BLaER1 (cell line): ENCODE data around the gene ZNF74.
"Not testable (repeated sequence)": the region's sequence is repeated elsewhere in the genome, so short reads cannot be mapped to it uniquely, and the experiment has no call there.

Source experiments
- H3K27ac ChIP-seq: shearing (Covaris generic); formaldehyde crosslinking; 2 replicates; pipeline ENCODE4 v1.8.1; 2022
- H3K27me3 ChIP-seq: shearing (Covaris generic); formaldehyde crosslinking; 2 replicates; pipeline ENCODE4 v1.8.1; 2022
- H3K36me3 ChIP-seq: shearing (Covaris generic); formaldehyde crosslinking; 2 replicates; pipeline ENCODE4 v1.8.1; 2022
- H3K4me1 ChIP-seq: shearing (Covaris generic); formaldehyde crosslinking; 2 replicates; pipeline ENCODE4 v1.8.1; 2022
- H3K4me2 ChIP-seq: shearing (Covaris generic); formaldehyde crosslinking; 2 replicates; pipeline ENCODE4 v1.8.1; 2022
- H3K4me3 ChIP-seq: shearing (Covaris generic); formaldehyde crosslinking; 2 replicates; pipeline ENCODE4 v1.8.1; 2022
- H3K9ac ChIP-seq: shearing (Covaris generic); formaldehyde crosslinking; 2 replicates; pipeline ENCODE4 v1.8.1; 2022
- H3K9me3 ChIP-seq: shearing (Covaris generic); formaldehyde crosslinking; 2 replicates; pipeline ENCODE4 v1.8.1; 2022
- H4K20me1 ChIP-seq: shearing (Covaris generic); formaldehyde crosslinking; 2 replicates; pipeline ENCODE4 v1.8.1; 2022
- Cebpa-rat ChIP-seq: shearing (Covaris generic); IDR thresholded peaks from 2 replicates; pipeline ENCODE4 v1.8.1; 2022

ZNF74 gene

DNA sequence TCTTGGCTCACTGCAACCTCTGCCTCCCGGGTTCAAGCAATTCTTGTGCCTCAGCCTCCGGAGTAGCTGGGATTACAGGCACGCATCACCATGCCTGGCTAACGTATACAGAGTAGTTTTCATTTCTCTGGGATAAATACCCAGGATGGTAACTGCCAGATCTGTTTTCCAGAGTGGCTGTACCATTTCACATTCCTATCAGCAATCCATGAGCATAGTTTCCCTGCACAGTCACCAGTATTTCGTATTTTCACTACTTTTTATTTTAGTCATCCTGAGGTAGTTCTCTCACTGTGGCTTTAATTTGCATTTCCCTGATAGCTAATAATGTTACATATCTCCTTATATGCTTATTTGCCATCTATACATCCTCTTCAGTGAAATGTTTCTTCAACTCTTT, 54.7 kb downstream of the ZNF74 start:
- Histone ChIP-seq H3K27me3 (no peaks in the 10 kb centered on the region), H3K4me2 (no peak overlapping the region), H3K27ac (no peak overlapping the region), H3K4me3 (no peak overlapping the region), H3K36me3 (peaks cover 51% of the 10 kb centered on the region), H3K4me1 (no peaks in the 10 kb centered on the region), H4K20me1 (no peaks in the 10 kb centered on the region), H3K9me3 (no peaks in the 10 kb centered on the region), H3K9ac (no peak overlapping the region)
- no peak for TF ChIP-seq Cebpa-rat

DNA sequence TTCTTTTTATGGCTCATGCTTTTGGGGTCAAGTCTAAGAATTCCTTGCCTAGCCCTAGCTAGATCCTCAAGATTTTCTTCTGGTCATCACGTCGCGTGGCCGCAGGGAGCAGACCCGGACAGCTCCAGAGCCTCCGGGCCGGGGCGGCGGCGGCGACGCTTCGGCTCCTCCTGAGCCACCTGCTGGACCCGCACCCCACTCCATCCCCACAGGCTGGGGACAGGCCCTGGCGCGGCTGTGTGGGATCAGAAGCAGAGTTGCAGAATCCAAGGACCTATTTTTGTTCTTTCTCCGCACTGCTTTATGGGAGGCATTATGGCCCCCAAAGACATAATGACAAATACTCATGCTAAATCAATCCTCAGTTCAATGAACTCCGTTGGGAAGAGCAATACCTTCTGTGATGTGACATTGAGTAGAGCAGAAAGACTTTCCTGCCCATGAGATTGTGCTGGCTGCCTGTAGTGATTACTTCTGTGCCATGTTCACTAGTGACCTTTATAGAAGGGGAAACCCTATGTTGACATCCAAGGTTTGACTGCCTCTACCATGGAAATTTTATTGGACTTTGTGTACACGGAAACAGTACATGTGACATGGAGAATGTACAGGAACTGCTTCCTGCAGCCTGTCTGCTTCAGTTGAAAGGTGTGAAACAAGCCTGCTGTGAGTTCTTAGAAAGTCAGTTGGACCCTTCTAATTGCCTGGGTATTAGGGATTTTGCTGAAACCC, 56.0 kb downstream of the ZNF74 start:
- no peak for TF ChIP-seq Cebpa-rat
- no peak overlapping the region for H3K4me2 ChIP-seq
- H3K36me3 ChIP-seq = peaks cover 42% of the 10 kb centered on the region
- H3K9me3 ChIP-seq = no peaks in the 10 kb centered on the region
- no peaks in the 10 kb centered on the region for H3K27me3 ChIP-seq
- H3K27ac ChIP-seq = no peak overlapping the region
- no peaks in the 10 kb centered on the region for H3K4me1 ChIP-seq
- no peak overlapping the region for H3K9ac ChIP-seq
- H3K4me3 ChIP-seq = no peak overlapping the region
- H4K20me1 ChIP-seq = no peaks in the 10 kb centered on the region

DNA sequence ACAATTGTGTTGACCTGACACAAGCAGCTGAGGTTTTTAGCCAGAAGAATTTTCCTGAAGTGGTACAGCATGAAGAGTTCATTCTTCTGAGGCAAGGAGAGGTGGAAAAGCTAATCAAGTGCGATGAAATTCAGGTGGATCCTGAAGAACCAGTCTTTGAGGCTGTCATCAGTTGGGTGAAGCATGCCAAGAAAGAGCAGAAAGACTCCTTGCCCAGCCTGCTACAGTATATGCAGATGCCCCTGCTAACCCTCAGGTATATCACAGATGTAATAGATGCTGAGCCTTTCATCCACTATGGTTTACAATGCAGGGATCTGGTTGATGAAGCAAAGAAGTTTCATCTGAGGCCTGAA, 56.6 kb downstream of the ZNF74 start:
- Histone ChIP-seq H3K9me3 (no peaks in the 10 kb centered on the region), H3K36me3 (peaks cover 37% of the 10 kb centered on the region), H4K20me1 (no peaks in the 10 kb centered on the region), H3K9ac (no peak overlapping the region), H3K4me3 (no peak overlapping the region), H3K27me3 (no peaks in the 10 kb centered on the region), H3K4me1 (no peaks in the 10 kb centered on the region), H3K27ac (no peak overlapping the region), H3K4me2 (no peak overlapping the region)
- no peak for TF ChIP-seq Cebpa-rat

DNA sequence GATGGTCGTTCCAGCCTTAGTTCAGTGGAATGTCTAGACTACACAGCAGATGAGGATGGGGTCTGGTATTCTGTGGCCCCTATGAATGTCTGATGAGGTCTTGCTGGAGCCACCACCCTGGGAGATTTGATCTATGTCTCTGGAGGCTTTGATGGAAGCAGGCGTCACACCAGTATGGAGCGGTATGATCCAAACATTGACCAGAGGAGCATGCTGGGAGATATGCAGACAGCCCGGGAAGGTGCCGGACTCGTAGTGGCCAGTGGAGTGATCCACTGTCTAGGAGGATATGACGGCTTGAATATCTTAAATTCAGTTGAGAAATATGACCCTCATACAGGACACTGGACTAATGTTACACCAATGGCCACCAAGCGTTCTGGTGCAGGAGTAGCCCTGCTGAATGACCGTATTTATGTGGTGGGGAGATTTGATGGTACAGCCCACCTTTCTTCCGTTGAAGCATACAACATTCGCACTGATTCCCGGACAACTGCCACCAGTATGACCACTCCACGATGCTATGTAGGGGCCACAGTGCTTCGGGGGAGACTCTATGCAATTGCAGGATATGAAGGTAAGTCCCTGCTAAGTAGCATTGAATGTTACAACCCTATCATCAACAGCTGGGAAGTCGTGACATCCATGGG, 57.3 kb downstream of the ZNF74 start:
- not testable (repeated sequence) for H4K20me1 ChIP-seq, H3K9ac ChIP-seq, H3K4me1 ChIP-seq, H3K27me3 ChIP-seq, H3K4me3 ChIP-seq, H3K9me3 ChIP-seq, H3K27ac ChIP-seq, H3K4me2 ChIP-seq
- H3K36me3 ChIP-seq = peaks cover 30% of the 10 kb centered on the region

DNA sequence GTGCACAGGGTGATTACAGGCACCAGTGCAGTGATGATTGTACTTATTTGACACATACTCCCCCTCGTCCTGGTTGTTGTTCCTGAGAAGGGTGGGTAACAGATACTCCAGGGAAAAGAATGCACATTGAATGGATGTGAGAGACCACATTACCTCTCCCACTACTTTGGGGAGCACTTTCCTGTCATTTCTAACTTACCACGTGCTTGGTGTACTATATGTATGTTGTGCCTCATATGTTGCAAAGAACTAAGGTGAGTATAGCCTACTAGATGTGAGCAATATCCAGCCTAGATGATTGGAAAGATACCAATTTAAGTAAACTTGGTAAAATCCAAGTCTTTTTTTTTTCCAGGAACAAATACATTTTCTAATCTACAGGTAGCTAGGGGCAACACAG, 58.0 kb downstream of the ZNF74 start:
- TF ChIP-seq Cebpa-rat = no peak
- Histone ChIP-seq H3K36me3 (peaks cover 23% of the 10 kb centered on the region), H3K27ac (no peak overlapping the region), H3K4me3 (no peak overlapping the region), H3K4me2 (no peak overlapping the region), H3K9me3 (no peaks in the 10 kb centered on the region), H3K27me3 (no peaks in the 10 kb centered on the region), H3K9ac (no peak overlapping the region), H3K4me1 (peaks cover 13% of the 10 kb centered on the region), H4K20me1 (no peaks in the 10 kb centered on the region)

DNA sequence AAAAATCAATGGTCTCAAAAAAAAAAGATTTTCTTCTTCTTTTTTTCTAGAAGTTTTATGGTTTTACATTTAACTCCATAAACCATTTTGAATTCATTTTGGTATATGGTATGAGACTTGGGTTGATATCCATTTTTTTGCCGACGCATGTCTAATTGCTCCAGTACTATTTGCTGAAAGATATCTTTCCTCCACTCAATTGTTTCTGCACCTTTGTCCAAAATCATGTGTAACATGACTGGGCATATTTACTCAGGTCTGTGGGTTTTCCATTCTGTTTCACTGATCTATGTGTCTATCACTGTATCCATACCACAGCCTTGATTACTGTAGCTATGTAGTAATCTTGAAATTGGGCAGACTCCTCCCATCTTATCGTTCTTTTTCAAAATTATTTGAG, 59.3 kb downstream of the ZNF74 start:
- H3K4me2 ChIP-seq = no peak overlapping the region
- TF ChIP-seq Cebpa-rat = no peak

DNA sequence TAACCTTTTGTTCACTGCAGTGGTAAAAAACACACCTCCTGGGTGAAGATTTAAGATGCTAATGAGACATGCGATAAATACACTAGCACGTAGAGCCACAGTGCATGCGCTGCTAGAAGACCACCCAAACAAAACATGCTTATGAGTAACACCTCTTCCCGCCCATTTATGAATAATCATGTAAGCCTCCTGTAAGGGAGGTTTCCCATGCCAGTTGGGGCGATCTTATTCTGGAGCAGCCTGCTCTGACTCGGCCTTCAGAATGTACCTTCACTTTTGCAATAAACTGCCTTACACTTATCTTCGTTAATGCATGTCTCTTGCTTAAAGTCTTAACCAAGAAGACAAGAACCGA, 61.7 kb downstream of the ZNF74 start:
- Histone ChIP-seq H3K4me1 (peaks cover 14% of the 10 kb centered on the region), H3K36me3 (peaks cover 48% of the 10 kb centered on the region), H3K27ac (no peak overlapping the region), H3K4me2 (no peak overlapping the region), H3K27me3 (no peaks in the 10 kb centered on the region), H4K20me1 (no peaks in the 10 kb centered on the region), H3K9me3 (no peaks in the 10 kb centered on the region), H3K4me3 (no peak overlapping the region), H3K9ac (no peak overlapping the region)
- no peak for TF ChIP-seq Cebpa-rat

More for the DNA sequence above, 59.3 kb downstream of the ZNF74 start:
- Histone ChIP-seq H4K20me1 (no peaks in the 10 kb centered on the region), H3K4me3 (no peak overlapping the region), H3K27me3 (no peaks in the 10 kb centered on the region), H3K9ac (no peak overlapping the region), H3K4me1 (peaks cover 14% of the 10 kb centered on the region), H3K36me3 (peaks cover 29% of the 10 kb centered on the region), H3K9me3 (no peaks in the 10 kb centered on the region), H3K27ac (no peak overlapping the region)

DNA sequence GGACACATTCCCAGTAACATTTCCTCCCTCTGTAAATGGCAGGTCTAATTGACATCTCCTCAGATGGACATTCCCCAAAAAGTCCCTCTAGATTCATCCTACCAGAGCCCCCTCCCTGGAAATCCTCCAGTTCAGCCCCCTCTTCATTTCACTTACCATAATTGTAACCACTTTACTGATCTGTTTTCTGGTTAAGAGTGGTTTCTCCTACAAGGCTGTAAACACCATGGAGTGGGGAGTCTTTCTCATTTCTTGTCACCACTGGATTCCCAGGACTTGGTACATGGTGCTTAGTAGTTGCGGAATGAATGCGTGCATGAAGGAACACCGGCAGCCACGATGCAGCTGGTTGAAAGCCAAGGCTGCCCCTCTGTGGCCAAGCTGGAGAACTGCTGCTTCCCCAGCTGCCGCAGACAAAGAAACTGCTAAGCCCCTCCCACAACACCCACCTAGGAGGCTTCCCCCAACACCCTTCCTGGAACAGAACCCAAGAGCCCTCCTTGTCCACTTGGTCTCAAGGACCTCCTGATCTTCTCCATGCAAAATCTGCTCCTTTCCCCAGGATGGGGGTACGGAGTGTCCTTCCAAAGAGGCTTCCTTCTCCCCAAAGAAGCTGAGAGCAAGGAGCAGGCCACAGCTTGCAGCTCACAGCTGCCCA, 62.2 kb downstream of the ZNF74 start:
- Histone ChIP-seq H3K9me3 (no peaks in the 10 kb centered on the region), H3K4me1 (peaks cover 14% of the 10 kb centered on the region), H3K9ac (peak overlapping the region; percentile 36; the same call in 1 of the 2 replicates), H3K4me3 (no peak overlapping the region), H3K36me3 (peaks cover 43% of the 10 kb centered on the region), H3K27ac (peak overlapping the region; percentile 71), H4K20me1 (no peaks in the 10 kb centered on the region), H3K27me3 (no peaks in the 10 kb centered on the region), H3K4me2 (peak overlapping the region; percentile 42)
- no peak for TF ChIP-seq Cebpa-rat

DNA sequence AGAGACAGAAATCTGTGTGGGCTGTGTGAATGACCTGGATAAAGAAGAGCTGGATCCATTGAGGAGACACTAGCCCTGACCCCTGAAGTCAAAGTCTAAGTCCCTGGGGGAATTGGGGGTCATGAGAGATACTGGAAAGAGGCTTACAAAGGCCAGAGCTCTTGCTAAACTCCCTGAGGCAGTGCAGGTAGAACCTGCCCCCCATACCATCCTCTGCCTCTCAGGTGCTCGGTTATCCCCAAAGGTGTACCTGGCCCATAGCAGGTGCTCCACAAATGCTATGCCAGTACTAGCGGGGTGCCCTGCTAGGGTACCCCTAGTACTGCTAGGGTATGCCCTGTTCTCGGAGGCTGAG, 62.7 kb downstream of the ZNF74 start:
- H3K9me3 ChIP-seq = no peaks in the 10 kb centered on the region
- no peak for TF ChIP-seq Cebpa-rat

DNA sequence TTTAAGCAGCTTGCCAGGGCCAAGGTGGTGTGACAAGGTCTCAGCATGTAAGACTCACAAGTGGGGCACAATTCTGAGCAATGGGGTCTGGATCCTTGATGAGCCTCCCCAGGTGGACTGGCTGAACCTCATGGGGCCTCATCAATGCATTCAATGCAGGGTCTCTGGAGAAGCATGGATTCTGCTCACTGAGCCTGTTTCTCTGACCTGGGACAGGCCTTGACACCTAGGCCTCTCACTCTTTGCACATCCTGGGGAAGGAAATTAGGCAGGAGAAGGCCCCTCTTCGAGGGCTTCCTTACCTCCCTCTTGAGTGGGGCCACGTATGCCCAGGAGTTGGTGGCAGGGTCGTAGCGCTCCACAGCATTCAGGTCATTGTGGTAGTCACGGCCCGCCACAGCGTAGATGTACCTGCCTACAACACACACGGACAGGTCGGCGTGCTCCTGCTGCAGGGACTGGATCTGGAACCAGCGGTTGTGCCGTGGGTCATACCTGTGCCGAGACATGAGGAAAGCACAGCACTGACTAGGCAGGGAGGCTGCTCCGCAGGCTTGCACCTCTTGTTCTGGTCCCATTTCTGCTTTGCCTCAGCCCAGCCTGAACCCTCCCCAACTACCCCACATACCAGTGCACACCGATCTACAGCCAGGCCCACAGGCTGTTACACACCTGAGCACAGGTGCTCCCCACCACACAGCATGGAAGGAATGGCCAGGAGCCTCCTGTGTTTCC, 63.7 kb downstream of the ZNF74 start:
- Histone ChIP-seq H3K27ac (no peak overlapping the region), H3K4me1 (peaks cover 17% of the 10 kb centered on the region), H3K9me3 (no peaks in the 10 kb centered on the region), H3K9ac (no peak overlapping the region), H3K4me3 (no peak overlapping the region), H3K4me2 (no peak overlapping the region), H3K36me3 (peaks cover 35% of the 10 kb centered on the region), H4K20me1 (no peaks in the 10 kb centered on the region), H3K27me3 (no peaks in the 10 kb centered on the region)
- no peak for TF ChIP-seq Cebpa-rat

More for the DNA sequence above, 62.7 kb downstream of the ZNF74 start:
- H3K36me3 ChIP-seq = peaks cover 38% of the 10 kb centered on the region
- no peak overlapping the region for H3K4me3 ChIP-seq
- no peaks in the 10 kb centered on the region for H3K27me3 ChIP-seq
- H3K4me1 ChIP-seq = peaks cover 14% of the 10 kb centered on the region
- H4K20me1 ChIP-seq = no peaks in the 10 kb centered on the region
- peak overlapping the region; percentile 36; the same call in 1 of the 2 replicates for H3K9ac ChIP-seq
- H3K27ac ChIP-seq = peak overlapping the region; percentile 71
- H3K4me2 ChIP-seq = peak overlapping the region; percentile 42
